ENCODE results near the gene ADRM1.

GRCh38 chr20:62258499-62259293, 44.1 kb upstream of the ADRM1 start:
- TF ChIP-seq CTCF (IDR thresholded peaks at IDR 0.05) (no peak), EZH2 (IDR thresholded peaks at IDR 0.05) (no peak), EZH2phosphoT487 (IDR thresholded peaks at IDR 0.05) (no peak)

Data from neural progenitor cell (in vitro differentiated cells).